H9 (cell line): Measurements from ENCODE around the gene NMT1. TPM values are rescaled to one million over a fixed set of nuclear protein-coding genes. Genes with fewer than 3 reads are reported as not detected.

Experiments
- DNase-seq: peaks from one replicate; pipeline ENCODE4 v3.0.0-alpha.2; 2017
- H2AFZ ChIP-seq: one replicate; pipeline ENCODE4 v1.6.1; 2013; ENCODE audit warnings: mild to moderate bottlenecking, low read length, control low read depth, moderate library complexity
- H2AK5ac ChIP-seq: 2 replicates; pipeline ENCODE4 v1.6.1; 2013; ENCODE audit warnings: low read length, control low read depth, mixed read lengths; ENCODE audit not compliant: insufficient read length
- H2BK120ac ChIP-seq: one replicate; pipeline ENCODE4 v1.6.1; 2013; ENCODE audit warnings: low read depth, mild to moderate bottlenecking, low read length, control low read depth, inconsistent platforms; ENCODE audit not compliant: poor library complexity, severe bottlenecking
- H2BK12ac ChIP-seq: 2 replicates; pipeline ENCODE4 v1.6.1; 2013; ENCODE audit warnings: low read length, control low read depth, mixed read lengths, low read depth; ENCODE audit not compliant: insufficient read length
- H2BK15ac ChIP-seq: 2 replicates; pipeline ENCODE4 v1.6.1; 2013; ENCODE audit warnings: low read depth, low read length, control low read depth
- H2BK20ac ChIP-seq: one replicate; pipeline ENCODE4 v1.6.1; 2013; ENCODE audit warnings: low read depth, mild to moderate bottlenecking, low read length, control low read depth, inconsistent platforms; ENCODE audit not compliant: poor library complexity, severe bottlenecking
- H2BK5ac ChIP-seq: 2 replicates; pipeline ENCODE4 v1.6.1; 2013; ENCODE audit warnings: low read length, control low read depth, mixed read lengths; ENCODE audit not compliant: insufficient read length
- H3K14ac ChIP-seq: 2 replicates; pipeline ENCODE4 v1.6.1; 2013; ENCODE audit warnings: low read length, control low read depth; ENCODE audit not compliant: insufficient read depth
- H3K18ac ChIP-seq: 2 replicates; pipeline ENCODE4 v1.6.1; 2013; ENCODE audit warnings: low read depth, mild to moderate bottlenecking, mixed read lengths, low read length, control low read depth; ENCODE audit not compliant: insufficient read length
- H3K23ac ChIP-seq: 2 replicates; pipeline ENCODE4 v1.6.1; 2013; ENCODE audit warnings: low read length, control low read depth, mixed read lengths, low read depth; ENCODE audit not compliant: insufficient read length
- H3K23me2 ChIP-seq: 2 replicates; pipeline ENCODE4 v1.6.1; 2013; ENCODE audit warnings: low read depth, mild to moderate bottlenecking, mixed read lengths, low read length, control low read depth; ENCODE audit not compliant: insufficient read length, poor library complexity, severe bottlenecking
- H3K27ac ChIP-seq: 2 replicates; pipeline ENCODE4 v1.5.1; 2013; ENCODE audit warnings: low read length, control low read depth, mixed read lengths, low read depth; ENCODE audit not compliant: insufficient read length
- H3K27me3 ChIP-seq: 2 replicates; pipeline ENCODE4 v1.6.1; 2013; ENCODE audit warnings: low read length, control low read depth, inconsistent platforms; ENCODE audit not compliant: insufficient read depth
- H3K4ac ChIP-seq: 2 replicates; pipeline ENCODE4 v1.6.1; 2013; ENCODE audit warnings: low read depth, mild to moderate bottlenecking, control low read depth, inconsistent platforms, low read length, moderate library complexity
- H3K4me1 ChIP-seq: 2 replicates; pipeline ENCODE4 v1.6.1; 2013; ENCODE audit warnings: low read length, control low read depth, inconsistent platforms; ENCODE audit not compliant: insufficient read depth
- H3K4me2 ChIP-seq: 2 replicates; pipeline ENCODE4 v1.6.1; 2013; ENCODE audit warnings: low read length, control low read depth, mixed read lengths; ENCODE audit not compliant: insufficient read length, insufficient read depth
- H3K56ac ChIP-seq: 2 replicates; pipeline ENCODE4 v1.6.1; 2013; ENCODE audit warnings: low read depth, mild to moderate bottlenecking, mixed read lengths, low read length, control low read depth; ENCODE audit not compliant: insufficient read length
- H3K79me1 ChIP-seq: 2 replicates; pipeline ENCODE4 v1.6.1; 2013; ENCODE audit warnings: low read depth, mild to moderate bottlenecking, moderate library complexity, low read length, control low read depth, inconsistent platforms; ENCODE audit not compliant: insufficient read depth, poor library complexity, severe bottlenecking
- H3K79me2 ChIP-seq: 2 replicates; pipeline ENCODE4 v1.6.1; 2013; ENCODE audit warnings: low read length, control low read depth, inconsistent platforms; ENCODE audit not compliant: insufficient read depth
- H3K9ac ChIP-seq: 2 replicates; pipeline ENCODE4 v1.6.1; 2013; ENCODE audit warnings: low read length, control low read depth, mixed read lengths; ENCODE audit not compliant: insufficient read length; ENCODE audit errors: extremely low read depth
- H3K9me3 ChIP-seq: one replicate; pipeline ENCODE4 v1.6.1; 2013; ENCODE audit warnings: low read depth, low read length, inconsistent platforms; ENCODE audit not compliant: control insufficient read depth
- H3T11ph ChIP-seq: one replicate; pipeline ENCODE4 v1.6.1; 2013; ENCODE audit warnings: mild to moderate bottlenecking, low read length, control low read depth, inconsistent platforms
- H4K20me1 ChIP-seq: one replicate; pipeline ENCODE4 v1.6.1; 2013; ENCODE audit not compliant: control insufficient read depth, insufficient read length, insufficient read depth
- H4K5ac ChIP-seq: 2 replicates; pipeline ENCODE4 v1.6.1; 2013; ENCODE audit warnings: low read depth, mild to moderate bottlenecking, mixed read lengths, low read length, control low read depth; ENCODE audit not compliant: insufficient read length
- H4K8ac ChIP-seq: replicated peaks from 2 replicates; pipeline ENCODE4 v1.6.1; 2013; ENCODE audit warnings: low read length, control low read depth, mixed read lengths, low read depth; ENCODE audit not compliant: insufficient read length
- H4K91ac ChIP-seq: 2 replicates; pipeline ENCODE4 v1.6.1; 2013; ENCODE audit warnings: low read depth, mild to moderate bottlenecking, moderate library complexity, mixed read lengths, low read length, control low read depth; ENCODE audit not compliant: insufficient read length
- H3K27ac Mint-ChIP-seq, 3 experiments: 2 replicates in 2 of 3; 3 replicates in 1 of 3; pipeline ENCODE4 v1.8.0; 2020 to 2021; ENCODE audit warnings: mixed read lengths in 3 of 3, mild to moderate bottlenecking in 1 of 3, moderate library complexity in 1 of 3
- H3K27me3 Mint-ChIP-seq: 2 replicates; pipeline ENCODE4 v1.8.0; 2021; ENCODE audit warnings: low read depth, mild to moderate bottlenecking, moderate library complexity, mixed read lengths
- H3K36me3 Mint-ChIP-seq, 3 experiments: 2 replicates in 2 of 3; 3 replicates in 1 of 3; pipeline ENCODE4 v1.8.0; 2020 to 2021; ENCODE audit warnings: low read depth in 3 of 3, mixed read lengths in 3 of 3; ENCODE audit not compliant: insufficient read depth in 1 of 3
- H3K4me1 Mint-ChIP-seq, 2 experiments: 2 replicates each; pipeline ENCODE4 v1.8.0; 2020; ENCODE audit warnings: mixed read lengths in 2 of 2
- H3K4me3 Mint-ChIP-seq, 2 experiments: 2 replicates in 1 of 2; 3 replicates in 1 of 2; pipeline ENCODE4 v1.8.0; 2020 to 2021; ENCODE audit warnings: mild to moderate bottlenecking in 2 of 2, mixed read lengths in 2 of 2, moderate library complexity in 1 of 2
- H3K9me3 Mint-ChIP-seq, 2 experiments: 2 replicates in 1 of 2; 3 replicates in 1 of 2; pipeline ENCODE4 v1.8.0; 2020; ENCODE audit warnings: mild to moderate bottlenecking in 2 of 2, mixed read lengths in 2 of 2, moderate library complexity in 1 of 2
- CTCF ChIP-seq: fragments of 200-600 bp; sonication (generic); conservative IDR thresholded peaks from 3 replicates; pipeline ENCODE4 v1.8.0; 2021; ENCODE audit warnings: antibody characterized with exemption, mild to moderate bottlenecking
- WGBS: extraction: QIAGEN DNeasy Blood & Tissue Kit; methylation state at CpG from one replicate; pipeline ENCODE4 v1.1.7; 2013; ENCODE audit warnings: missing lambda C conversion rate, low lambda C conversion rate, mixed read lengths; ENCODE audit not compliant: insufficient read length; ENCODE audit errors: extremely low coverage; 5-methylcytosine and 5-hydroxymethylcytosine counted together
- total RNA-seq: library from RNA; stranded (reverse); gene quantifications from 2 replicates; pipeline ENCODE4 v1.2.1, GENCODE V29; 2021

NMT1 gene
- total RNA-seq, 1 experiment from 2014 or later, result 150 TPM

- Histone ChIP-seq H2BK20ac (no peak overlapping the region), H3T11ph (no peak overlapping the region), H3K4me1 (no peaks in the 10 kb centered on the region), H2BK15ac (no peak overlapping the region; the same call in 1 of the 2 replicates), H3K4ac (no peak overlapping the region), H3K18ac (no peak overlapping the region), H3K23ac (no peak overlapping the region), H4K91ac (no peak overlapping the region), H2AFZ (no peak overlapping the region), H3K79me1 (no peaks in the 10 kb centered on the region), H2BK120ac (no peak overlapping the region), H2BK5ac (no peak overlapping the region), H3K9me3 (no peaks in the 10 kb centered on the region), H2AK5ac (no peak overlapping the region), H4K8ac (no peak overlapping the region), H2BK12ac (no peak overlapping the region), H3K27ac (no peak overlapping the region), H4K20me1 (no peaks in the 10 kb centered on the region), H4K5ac (no peak overlapping the region), H3K56ac (no peak overlapping the region), H3K14ac (no peak overlapping the region), H3K4me2 (no peak overlapping the region), H3K79me2 (no peaks in the 10 kb centered on the region), H3K23me2 (no peaks in the 10 kb centered on the region), H3K27me3 (no peaks in the 10 kb centered on the region), H3K9ac (no peak overlapping the region)
- no CpG with 5 or more reads among the region's 8 CpGs for WGBS
- Mint-ChIP-seq H3K36me3 (no peaks in the 10 kb centered on the region; a peak in 4 of 7 replicates), H3K9me3 (no peaks in the 10 kb centered on the region), H3K27me3 (no peaks in the 10 kb centered on the region), H3K4me3 (no peak overlapping the region), H3K27ac (no peak overlapping the region), H3K4me1 (peaks cover 10 to 22% of the 10 kb centered on the region in 2 experiments)
- no peak for TF ChIP-seq CTCF
- no peak for DNase-seq
Measured at GRCh38 chr17:45119964-45120363, 58.8 kb downstream of the NMT1 start.
